ENCODE measurements around the gene HMGN3. TPM values are rescaled to one million over a fixed set of nuclear protein-coding genes. Genes with fewer than 3 reads are reported as not detected.

The HMGN3 gene
- total and polyA plus RNA-seq, 2 of the 13 experiments (the other 11 are each of a cell fraction or from before 2014, with no cell fraction given) = 67.9 to 145 TPM

- TF ChIP-seq ZNF687 (CRISPR knock-in tag; IDR thresholded peaks at IDR 0.05) (no peak), SIX1 (CRISPR knock-in tag; IDR thresholded peaks at IDR 0.05; ENCODE audit: borderline replicate concordance) (peak; percentile 65; the same call in 1 of the 2 replicates), HDAC2 (CRISPR knock-in tag; IDR thresholded peaks at IDR 0.05) (peak; percentile 41; the same call in 1 of the 2 replicates), ZNF367 (CRISPR knock-in tag; IDR thresholded peaks at IDR 0.05; ENCODE audit: borderline replicate concordance) (no peak), ZNF839 (CRISPR knock-in tag; IDR thresholded peaks at IDR 0.05; ENCODE audit: borderline replicate concordance) (no peak)
Measured at GRCh38 chr6:79157961-79158644, 76.4 kb downstream of the HMGN3 start (continued).

GRCh38 chr6:79152269-79152737 is 82.2 kb downstream of the HMGN3 start:
- no peak for FAIRE-seq
- Histone ChIP-seq H3K9ac (ENCODE audit: insufficient read depth, low read depth, low read length) (no peak overlapping the region), H3K79me2 (ENCODE audit: insufficient read depth, low read length) (no peaks in the 10 kb centered on the region), H3K4me2 (ENCODE audit: low read depth, low read length) (peak overlapping the region; percentile 42), H3K4me1 (ENCODE audit: insufficient read depth, low read length) (peaks cover 20% of the 10 kb centered on the region), H3K27me3 (ENCODE audit: control insufficient read depth in 1 of 2, insufficient read depth in 2 of 2, low read length in 2 of 2) (no peaks in the 10 kb centered on the region; a peak in 1 of 5 replicates), H2AFZ (ENCODE audit: low read length) (no peak overlapping the region), H3K36me3 (replicated peaks in 1 of 2; ENCODE audit: control insufficient read depth in 1 of 2, insufficient read depth in 2 of 2, low read length in 2 of 2) (no peaks in the 10 kb centered on the region), H4K20me1 (ENCODE audit: insufficient read depth, low read length) (no peaks in the 10 kb centered on the region), H3K27ac (ENCODE audit: extremely low read length, insufficient read depth, low read length) (no peak overlapping the region), H3K9me3 (ENCODE audit: low read length) (no peaks in the 10 kb centered on the region), H3K4me3 (replicated peaks in 1 of 3; ENCODE audit: insufficient read depth in 1 of 3, low read depth in 2 of 3, low read length in 3 of 3) (0 out of 6 replicates have a peak overlapping the region, but pooled peaks of 1 of the 3 experiments have one; percentile 2)
- peak; percentile 75 for ATAC-seq
- POLR2A ChIA-PET = no interaction called here
- in situ Hi-C loops (cut with HindIII; ENCODE audit: extremely low pct_ligation_motif_present, low pct_unique_long_range_greater_than_20kb) (no loop called here), intact Hi-C loops (cut with micrococcal nuclease; ENCODE audit: unreplicated experiment) (no loop called here)
- WGBS (ENCODE audit: low lambda C conversion rate) = 20% methylated on average over 5 of the region's 5 CpGs
- CTCF ChIA-PET (ENCODE audit: low intra/inter-chr PET ratio, low total read pairs) = no interaction called here
- peak; percentile 24 for DNase-seq (ENCODE audit: low spot score)
- BruUV-seq (replicated peaks) = no TSS peak
- TF ChIP-seq PATZ1 (CRISPR knock-in tag; IDR thresholded peaks at IDR 0.05) (peak; percentile 44), SOX6 (IDR thresholded peaks at IDR 0.05) (no peak), SOX6 (CRISPR knock-in tag; IDR thresholded peaks at IDR 0.05) (peak; percentile 72), ARID5B (CRISPR knock-in tag; IDR thresholded peaks at IDR 0.05) (peak; percentile 28; the same call in 1 of the 2 replicates), ZMYM4 (CRISPR knock-in tag; IDR thresholded peaks at IDR 0.05) (0 out of 2 replicates have a peak, but pooled peaks have one; percentile 18), SOX5 (CRISPR knock-in tag; IDR thresholded peaks at IDR 0.05; ENCODE audit: borderline replicate concordance) (peak; percentile 64; the same call in 1 of the 2 replicates), REPIN1 (CRISPR knock-in tag; IDR thresholded peaks at IDR 0.05; ENCODE audit: borderline replicate concordance, low read depth) (no peak)

All from HepG2 (cell line).